Activated CD4-positive, CD25-positive, alpha-beta regulatory T cell treated with anti-CD3 and anti-CD28 coated beads, Interleukin-2, amount 50 U/mL, for 24 hours (primary cell): Measurements from ENCODE around the gene TMEM132C.

Source experiments
- ATAC-seq, 2 donors: fragments of 150-1000 bp; cut with Tn5 transposase; one replicate each; pipeline ENCODE4 v1.10.0; 2021; ENCODE audit warnings: mild to moderate bottlenecking in 1 of 2, moderate library complexity in 1 of 2

The TMEM132C gene

DNA sequence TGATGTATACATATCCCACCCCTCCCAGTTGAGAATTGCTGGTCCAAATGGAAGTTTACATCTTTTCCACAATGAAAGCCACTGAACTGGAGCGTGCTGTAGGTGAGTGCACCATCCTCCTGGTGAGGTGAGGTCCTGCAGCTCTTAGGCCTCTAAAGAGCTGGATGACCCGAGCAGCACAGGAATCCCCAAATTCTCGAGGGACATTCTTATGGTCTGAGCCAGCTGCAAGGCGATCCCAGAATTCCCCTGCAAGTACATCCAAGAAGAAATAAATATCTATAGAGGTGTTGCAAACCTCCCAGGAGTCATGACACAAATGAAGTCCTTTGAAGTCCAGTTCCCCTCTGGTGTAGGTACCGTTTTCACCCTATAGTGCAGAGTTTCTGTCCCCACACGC is 24.0 kb downstream of the TMEM132C start:
- ATAC-seq: no peak

DNA sequence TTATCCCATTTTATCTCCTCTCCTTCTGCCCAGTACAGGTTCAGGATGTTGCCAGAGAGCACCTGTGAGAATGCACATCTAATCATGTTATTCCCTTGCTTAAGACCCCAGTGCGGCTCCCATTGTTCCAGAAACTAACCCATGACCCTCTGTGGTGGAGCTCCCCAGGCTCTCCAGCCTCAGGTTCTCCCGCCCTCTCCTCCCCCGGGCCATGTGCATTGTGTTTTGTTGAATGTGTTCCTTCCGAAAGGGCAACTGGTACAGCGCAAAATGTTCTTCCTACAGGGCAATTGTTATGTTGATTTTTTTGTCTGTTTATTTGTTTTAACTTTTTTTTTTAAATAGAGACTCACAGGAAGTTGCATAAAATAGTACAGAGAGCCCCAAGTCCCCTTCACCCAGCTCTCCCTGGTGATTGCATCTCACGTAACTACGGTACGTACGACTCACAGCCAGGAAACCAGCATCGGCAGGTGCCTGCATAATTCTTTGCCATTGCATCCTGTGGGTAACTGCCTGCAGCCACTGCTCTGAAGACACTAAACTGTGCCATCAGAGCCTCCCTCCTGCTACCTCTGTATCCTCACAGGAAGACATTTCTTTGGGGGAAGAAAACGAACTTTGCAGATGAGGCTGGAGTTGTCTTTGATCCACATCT is 31.2 kb downstream of the TMEM132C start:
- no peak for ATAC-seq

DNA sequence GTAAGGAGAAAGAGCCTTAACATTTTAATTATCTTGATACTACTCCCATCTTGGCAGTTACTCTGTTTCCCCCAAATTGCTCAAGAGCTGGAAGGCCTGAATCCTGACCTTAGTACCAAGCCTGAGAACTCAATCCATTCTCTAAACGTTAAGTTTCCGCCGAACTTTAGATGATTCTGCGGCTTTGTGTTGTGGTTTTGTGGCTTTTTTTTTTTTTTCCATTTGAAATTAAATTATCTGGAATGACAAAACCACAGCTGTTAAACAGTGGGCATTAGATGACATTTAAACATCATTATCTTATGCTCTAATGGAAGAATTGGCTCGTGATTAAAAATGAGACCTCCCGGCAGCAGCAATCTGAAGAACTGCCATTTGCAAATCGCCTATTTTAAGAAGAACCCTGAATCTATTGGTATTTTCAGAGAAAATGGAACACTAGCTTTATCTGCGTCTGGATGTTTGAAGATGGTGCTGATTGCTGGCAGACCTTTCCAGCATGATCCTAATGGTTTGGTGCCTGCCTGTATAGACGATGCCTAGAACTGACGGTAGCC is 38.4 kb downstream of the TMEM132C start:
- ATAC-seq: no peak

DNA sequence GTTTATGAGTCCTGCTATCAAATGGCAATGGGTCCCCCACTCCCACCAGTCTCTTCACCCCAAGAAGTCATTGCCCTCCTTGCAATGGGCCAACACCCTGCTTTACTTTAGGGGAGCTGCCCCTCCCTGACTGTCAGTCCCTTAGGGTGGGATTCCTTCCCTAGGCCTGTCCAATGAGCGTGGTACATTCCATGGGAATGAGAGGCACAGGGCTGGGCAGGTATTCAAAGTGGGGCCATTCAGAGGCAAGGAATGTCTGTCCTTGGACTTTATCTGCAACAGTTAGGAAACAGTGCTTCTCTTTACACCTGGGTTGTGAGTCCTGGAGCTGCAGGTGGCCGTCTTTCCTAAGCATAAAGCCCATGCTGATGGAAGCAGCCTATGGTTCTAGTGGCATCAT is 40.8 kb downstream of the TMEM132C start:
- ATAC-seq: no peak

DNA sequence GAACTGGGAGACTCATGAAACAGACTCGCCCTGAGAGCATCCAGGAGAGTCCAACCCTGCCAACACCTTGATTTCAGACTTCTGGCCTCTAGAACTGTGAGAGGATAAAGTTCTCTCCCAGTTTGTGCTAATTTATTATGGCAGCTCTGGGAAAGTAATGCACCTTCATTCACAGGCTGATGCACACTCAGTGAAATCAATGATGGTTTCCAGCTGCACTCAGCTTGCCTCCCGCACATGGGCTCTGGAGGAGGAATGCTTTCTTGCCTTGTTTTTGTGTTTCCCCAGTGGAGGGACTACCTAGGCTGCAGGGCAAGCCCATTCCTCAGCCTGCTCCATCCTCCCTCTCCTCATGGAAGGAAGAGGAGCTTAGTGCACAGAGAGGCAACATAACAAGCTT is 45.7 kb downstream of the TMEM132C start:
- no peak for ATAC-seq

DNA sequence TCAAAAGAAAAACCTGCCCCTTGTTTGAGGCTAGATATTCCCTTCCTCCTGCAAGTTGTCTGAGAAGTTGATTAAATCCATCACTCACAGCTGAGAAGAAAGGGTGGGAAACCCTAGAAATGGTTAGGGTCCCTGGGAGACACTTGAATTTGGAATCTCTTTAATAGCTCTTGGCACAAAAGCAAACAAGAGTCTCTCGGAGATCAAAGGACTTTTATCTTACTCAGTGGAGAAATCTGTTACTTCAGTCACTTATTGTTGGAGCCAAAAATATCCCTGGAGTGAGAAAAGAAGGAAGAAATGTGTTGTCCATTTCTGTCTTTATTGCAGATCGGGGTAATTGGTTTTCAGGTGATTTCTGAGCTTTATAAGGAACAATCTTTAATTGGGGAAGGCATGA is 47.0 kb downstream of the TMEM132C start:
- no peak for ATAC-seq

DNA sequence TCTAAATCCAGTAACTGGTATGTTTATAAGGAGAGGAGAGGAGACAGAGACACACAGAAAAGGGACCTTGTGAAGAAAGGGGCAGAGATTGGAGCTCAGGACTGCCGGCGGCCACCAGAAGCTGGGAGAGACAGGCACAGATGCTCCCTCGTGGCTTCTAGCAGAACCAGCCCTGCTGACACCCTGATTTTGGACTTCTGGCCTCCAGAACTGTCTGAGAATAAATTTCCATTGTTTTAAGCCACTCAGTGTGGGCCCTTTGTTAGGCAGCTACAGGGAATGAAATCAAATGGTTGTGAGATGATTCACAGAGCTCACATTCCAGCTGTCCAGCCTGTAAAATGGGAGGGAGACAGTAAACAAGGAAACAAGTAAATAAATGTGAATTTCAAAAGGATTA is 47.6 kb downstream of the TMEM132C start:
- no peak for ATAC-seq

DNA sequence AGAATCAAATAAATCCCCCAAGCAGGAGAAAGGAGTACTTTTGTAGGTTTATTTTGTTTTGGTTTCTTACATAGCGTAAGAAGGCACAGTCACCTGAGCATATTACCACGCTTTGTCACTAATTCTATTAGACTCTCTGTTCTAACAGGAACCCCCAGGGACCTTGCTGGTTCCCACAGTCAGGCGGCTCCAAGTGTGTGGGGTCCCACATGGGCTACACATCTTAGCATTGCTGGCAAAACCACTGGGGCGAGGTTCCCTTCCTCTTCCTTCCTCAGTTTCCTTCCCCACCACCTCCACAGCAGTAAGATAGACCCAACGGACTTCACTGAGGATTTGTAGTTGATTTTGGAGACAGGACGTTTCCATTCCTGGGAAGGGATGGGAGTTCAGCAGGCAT is 49.1 kb downstream of the TMEM132C start:
- no peak for ATAC-seq

DNA sequence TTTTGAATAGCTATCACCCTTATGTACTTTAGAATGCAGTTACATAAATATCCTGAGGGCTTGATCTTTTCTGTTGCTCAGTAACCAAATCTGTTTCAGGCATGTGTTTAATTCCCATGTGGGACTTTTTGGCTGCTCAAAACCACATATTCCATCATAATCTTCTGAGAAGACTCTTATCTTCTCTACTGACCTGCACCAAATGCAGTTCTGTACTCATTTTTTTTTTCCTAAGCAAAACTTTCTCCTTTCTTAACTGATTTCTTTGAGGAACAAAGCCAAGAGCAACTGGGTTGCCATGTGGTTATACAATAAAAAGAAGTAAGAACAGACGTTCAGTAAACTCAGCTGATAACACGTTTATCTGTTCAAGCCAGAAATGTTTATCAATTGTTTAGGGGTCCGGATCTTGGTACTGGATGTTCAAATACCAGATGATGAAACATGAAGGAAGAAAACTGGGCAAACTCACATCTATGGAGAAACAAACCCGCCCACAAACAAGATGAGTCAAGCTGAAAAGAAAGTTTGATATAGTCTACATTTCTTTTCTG is 50.1 kb downstream of the TMEM132C start:
- ATAC-seq: no peak

DNA sequence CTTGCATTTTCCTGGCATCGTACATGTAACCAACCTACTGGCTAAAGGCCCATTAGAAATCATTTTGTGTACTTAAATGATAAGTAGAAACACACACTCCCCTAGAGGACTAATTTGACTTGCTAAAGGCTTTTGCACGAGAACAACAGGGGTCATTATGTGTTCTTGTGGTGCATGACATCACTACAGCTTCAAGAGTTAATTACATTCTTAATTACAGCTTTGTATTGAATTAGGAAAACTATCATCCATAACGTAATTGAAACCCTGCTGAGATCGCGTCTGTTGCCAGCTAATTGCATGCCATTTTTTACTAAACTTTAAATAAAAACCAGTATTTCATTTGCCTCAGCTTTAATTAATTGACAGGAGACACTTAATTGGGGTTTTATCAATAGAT is 51.4 kb downstream of the TMEM132C start:
- no peak for ATAC-seq

DNA sequence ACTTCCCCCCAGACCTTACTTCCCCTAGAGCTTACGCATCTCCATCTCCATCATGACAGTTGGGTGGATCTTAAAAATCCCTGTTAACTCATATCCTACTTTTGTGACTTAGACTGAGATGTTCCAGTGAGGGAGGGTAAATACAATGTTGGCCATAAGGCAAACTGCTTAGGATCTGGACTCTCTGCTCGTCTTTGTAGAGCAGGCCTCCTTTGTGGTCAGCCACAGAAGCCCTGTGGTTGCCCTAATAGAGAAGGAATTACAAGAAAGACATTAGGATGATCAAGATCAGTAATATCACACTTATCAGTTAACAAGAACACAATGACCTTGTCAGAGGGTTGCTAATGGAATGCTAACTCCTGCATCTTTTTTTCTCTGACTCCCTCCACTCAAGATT is 52.0 kb downstream of the TMEM132C start:
- no peak for ATAC-seq

DNA sequence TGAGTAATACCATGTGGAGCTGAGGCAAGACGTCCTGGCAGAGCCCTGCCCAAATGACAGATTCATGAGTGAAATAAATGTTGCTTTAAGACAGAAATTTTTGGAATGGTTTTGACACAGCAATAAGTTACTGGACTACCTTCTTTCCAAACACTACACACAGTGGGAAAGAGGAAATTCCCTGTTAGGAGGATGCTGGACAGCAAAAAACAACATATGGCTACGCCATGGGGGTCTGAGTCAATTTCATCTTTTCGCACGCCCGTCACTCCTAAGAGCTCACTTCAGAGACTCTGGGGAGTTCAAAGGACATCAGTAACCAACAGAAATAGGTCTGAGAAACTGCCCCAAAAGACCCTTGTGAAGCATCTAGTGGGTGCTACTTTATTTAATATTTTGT is 55.4 kb downstream of the TMEM132C start:
- no peak for ATAC-seq

DNA sequence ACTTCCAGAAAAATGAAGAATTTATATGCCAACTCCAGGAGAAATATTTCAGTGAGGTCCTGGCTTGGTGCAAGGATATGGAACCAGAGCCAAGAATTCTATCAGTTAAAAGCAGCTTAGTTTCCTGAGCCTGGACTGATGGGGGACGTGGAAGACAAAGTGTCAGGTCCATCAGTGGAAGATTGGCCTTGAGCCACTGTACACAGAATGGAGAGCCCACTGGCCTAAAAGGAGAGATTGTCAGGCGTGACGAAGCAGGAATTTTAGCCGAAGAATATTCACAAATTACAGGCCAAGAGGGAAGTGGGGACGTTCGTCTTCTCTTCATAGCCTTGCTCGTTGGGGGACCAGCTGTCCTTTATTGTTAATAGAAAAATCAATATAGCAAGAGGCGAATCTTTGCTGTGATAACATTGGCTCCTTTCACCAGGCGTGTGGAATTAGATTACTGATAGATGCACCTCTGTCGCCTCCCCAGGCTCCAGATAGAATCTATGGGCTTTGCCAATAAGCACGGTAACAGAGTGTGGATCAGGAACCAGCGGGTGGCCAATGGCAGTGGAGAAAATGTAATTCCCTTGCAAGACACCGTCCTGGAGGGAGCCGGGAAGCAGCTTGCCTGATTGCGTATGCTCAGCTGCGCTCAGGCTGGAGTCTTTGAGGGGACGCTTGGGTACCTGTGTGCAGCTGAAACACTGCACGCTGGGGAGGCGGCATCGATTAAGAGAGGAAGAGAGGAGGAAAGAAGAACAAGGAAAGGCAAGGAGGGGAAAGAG is 56.4 kb downstream of the TMEM132C start:
- ATAC-seq: no peak

DNA sequence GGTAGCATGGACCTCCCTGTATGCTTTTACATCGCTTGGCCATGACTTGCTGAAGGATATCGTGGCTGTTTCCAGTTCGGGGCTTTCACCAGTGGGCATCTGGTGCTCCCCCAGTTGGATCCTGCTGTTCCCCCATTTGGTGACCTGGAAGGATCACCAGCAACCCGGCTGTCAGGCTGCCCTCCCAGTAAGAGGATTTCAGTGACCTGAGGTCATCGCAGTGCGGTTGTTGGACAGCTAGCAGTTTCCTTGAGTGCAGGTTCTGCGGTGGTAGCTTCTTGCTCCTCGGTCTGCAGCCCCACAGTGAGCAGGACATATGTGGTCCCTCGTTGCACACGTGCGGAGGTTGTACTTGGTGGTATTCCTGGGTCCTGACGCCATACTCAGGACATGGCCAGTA is 58.7 kb downstream of the TMEM132C start:
- no peak for ATAC-seq

DNA sequence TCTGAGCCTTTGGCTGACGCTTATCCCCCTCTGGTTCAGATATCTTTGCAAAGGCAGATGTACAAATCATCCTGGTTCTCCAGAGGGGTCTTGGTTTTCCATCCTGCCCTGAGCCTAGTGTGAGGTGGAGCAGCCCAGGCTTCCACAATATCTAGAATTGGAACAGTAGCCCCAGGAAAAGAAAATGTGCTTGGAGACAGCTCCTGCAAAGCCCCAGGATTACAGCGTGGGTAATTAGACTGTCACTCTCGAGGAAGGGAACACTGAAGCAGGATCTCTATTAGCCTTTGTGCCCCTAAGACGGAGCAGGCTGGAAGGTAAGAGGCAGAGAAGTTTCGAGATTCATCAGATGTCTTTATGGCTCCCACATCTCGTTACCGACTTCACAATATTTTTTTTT is 59.4 kb downstream of the TMEM132C start:
- no peak for ATAC-seq

DNA sequence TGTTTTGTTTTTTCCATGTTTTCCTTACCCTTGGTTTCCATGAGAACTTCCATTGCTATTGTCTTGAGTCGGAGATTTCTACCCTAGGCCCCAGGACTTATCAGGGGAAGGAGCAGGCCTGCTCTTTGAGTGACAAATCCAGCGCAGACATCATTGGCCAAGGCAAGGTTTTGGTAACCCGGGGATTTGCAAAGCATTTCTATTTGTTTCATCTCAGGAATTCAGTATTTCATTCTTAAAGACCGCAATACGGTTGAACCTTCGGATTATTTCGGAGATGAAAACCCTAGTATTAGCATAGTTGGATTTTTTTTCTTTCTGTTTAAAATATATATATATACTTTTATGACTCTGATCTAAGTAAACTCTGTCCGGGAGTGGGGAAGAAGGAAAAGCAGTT is 62.0 kb downstream of the TMEM132C start:
- no peak for ATAC-seq

DNA sequence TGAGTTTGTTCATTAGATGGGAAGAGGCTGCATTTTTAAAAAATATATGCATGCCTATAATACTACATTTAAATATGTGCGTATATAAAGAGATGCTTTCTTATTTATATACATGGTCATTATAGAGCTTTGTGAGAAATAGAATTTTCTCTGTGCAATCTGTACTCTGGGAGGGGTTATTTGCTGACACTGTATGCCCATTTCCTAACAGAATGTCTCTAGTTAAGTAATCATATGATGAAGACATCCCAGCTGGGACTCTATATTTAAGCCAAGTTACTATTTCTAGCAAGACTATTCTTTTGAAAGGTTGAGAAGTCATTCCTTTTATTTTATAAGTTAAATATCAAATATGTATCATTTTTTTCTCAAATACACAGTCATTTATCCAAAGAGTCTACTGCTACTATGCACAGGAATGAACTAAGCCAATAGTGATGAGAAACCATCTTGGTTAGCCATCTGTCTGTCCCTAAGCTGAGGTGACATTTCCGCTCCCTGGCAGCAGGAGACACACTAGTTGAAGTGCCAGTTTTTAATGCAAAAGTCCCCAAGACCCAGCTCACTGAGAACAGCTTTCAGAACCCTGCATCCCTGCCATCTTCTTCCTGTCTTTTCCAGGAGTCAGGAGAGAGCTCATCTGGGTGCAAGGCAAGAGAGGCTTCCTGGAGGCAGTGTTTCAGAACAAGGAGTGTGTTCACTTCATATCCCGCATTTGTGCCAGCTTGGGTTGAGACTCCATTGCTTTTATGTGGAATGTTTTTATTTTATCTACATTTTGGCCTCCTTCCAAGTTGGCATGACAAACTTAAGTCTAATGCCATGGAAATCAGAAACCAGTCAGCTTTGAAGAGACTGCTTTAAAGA is 69.5 kb downstream of the TMEM132C start:
- no peak for ATAC-seq

DNA sequence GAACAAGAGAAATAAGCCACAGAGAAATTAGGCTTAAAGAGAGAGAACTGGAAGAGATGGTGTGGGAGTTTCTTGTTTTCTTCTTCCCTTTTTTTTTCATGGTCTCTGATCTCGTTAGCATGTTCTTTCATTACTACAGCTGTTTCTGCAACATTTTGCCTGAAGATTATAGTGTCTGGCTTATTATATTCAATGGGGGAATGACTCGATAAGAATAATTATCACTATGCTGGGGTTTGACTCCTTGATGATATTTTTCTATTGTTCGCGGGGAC is 70.0 kb downstream of the TMEM132C start:
- ATAC-seq: no peak

DNA sequence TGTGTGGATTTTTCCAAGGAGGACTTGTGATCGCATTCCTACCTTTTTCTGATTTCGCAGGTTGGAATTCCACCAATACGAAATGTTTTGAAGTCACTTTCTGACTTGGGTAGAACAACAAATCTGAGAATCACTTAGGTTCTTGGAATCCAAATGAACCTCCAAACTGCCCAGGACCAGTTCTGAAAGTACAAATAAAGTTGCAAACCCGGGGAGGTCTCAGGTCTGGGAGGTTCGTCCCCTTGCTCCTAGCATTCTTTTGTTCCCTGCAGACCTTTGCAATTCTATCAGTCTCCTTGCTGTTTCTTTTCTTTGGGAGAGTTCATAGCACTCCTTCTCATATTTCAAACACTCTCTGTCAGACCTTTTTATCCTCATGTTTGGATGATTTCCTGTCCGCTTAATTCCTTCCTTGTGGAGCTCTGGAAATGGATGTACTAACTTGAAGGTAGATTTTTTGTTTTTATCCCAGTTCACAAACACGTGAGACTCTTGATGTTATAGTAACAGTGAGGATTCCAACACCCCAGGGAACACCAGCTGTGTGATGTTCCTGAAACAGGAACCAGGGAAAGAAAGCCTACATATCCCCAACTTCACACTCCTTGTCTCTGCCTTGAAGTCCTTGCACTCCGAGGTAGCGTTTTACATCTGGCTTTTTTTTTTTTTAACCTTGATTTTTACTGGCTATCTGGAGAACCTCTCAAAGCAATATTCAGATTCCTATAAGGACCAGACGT is 70.6 kb downstream of the TMEM132C start:
- ATAC-seq: no peak

DNA sequence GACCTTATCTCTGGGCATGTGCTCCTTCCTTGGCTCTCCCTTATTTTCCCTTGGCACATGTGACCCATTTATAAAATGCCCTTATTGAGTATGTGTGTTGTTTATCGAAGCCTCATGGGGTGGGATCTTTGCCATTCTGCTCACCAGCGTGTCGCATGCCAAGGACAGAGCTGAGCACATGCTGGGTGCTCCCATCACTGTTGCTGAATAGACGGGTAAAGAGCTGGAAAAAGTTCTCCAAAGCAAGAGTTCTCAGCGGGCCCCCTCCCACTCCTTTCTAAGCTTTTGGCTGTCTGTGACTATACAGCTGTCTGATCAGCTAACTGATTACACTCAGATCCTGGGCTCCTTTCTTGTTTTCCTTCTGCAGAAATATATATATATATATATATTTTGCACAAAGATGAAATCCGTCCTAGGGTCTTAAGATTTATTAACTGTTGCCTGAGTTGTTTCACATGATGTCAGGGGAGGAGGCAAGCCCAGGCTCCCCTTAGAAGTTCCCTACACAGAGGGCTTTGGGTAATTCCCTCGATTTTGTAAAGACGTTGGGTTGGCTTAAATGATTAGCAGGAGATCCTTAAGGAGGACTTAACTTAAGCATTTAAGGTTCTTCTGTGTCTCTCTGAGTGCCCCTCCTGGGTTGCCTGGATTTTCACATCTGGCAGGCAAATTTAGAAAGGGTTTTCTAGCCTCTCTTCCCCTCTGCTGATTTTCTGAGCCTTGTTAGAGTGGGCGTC is 71.6 kb downstream of the TMEM132C start:
- no peak for ATAC-seq

DNA sequence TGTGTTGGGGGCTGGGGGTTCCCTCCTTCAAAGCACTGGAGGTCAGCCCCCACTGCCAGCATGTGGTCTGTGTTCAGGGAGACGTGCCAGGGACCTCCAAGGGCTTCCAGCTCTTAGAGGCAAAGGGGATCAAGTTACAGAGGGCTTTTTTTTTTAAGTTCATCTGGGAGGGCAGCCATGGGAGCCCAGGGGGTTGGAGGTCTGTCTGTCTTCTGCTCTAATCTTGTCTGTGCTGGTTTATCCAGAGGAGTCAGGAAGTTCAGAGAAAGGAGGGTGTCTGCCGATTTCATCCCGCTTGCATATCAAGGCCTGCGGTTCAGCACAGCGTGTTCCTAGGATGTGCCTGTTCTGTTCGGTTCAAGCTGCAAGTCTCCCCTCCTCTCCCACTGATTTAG is 72.2 kb downstream of the TMEM132C start:
- no peak for ATAC-seq

DNA sequence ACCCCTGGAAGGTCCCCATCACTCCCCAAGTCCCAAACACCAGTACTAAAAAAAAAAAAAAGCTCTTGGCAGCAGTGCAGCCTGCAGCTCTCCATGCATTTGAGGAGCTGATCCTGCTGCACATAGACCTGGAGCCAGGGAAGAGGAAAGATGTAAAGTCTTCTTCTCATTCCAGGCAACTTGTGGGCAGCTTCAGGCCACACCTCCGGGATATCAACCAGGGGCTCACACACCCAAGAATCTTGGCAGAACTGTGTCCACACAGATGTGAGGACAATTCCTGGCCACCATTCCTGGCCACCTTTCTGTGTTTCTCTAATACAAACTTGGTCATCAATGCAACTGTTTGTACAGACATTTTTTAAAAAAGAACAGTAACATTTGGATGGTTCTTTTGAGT is 72.7 kb downstream of the TMEM132C start:
- ATAC-seq: no peak
